Measurements from ENCODE around the gene ARL8A.

GRCh38 chr1:202163281-202164270 is 19.0 kb upstream of the ARL8A start:
- TF ChIP-seq EZH2phosphoT487 (IDR thresholded peaks at IDR 0.05; ENCODE audit: low read depth, severe bottlenecking, unreplicated experiment) = no peak
- TF ChIP-seq CTCF (IDR thresholded peaks at IDR 0.05; ENCODE audit: poor library complexity) = no peak
- TF ChIP-seq EZH2 (IDR thresholded peaks at IDR 0.05; ENCODE audit: borderline replicate concordance) = no peak

All from hepatocyte (in vitro differentiated cells).